ENCODE results near the gene DSCAML1.

DSCAML1 gene

GRCh38 chr11:117632306-117632705, 164.7 kb downstream of the DSCAML1 start:
- Histone ChIP-seq H2BK12ac (ENCODE audit: low read length) (no peak overlapping the region), H3K27me3 (ENCODE audit: insufficient read depth, low read length) (no peaks in the 10 kb centered on the region), H2BK5ac (ENCODE audit: low read depth, low read length, poor library complexity) (no peak overlapping the region), H2BK120ac (ENCODE audit: insufficient read depth, low read length, poor library complexity) (no peak overlapping the region), H4K91ac (ENCODE audit: low read depth, low read length) (no peak overlapping the region), H3K18ac (ENCODE audit: low read length) (no peak overlapping the region), H3K79me1 (ENCODE audit: low read length) (no peaks in the 10 kb centered on the region), H3K9ac (ENCODE audit: low read length) (no peak overlapping the region), H3K4me1 (ENCODE audit: control insufficient read depth in 1 of 2, insufficient read depth in 2 of 2, low read length in 2 of 2) (no peaks in the 10 kb centered on the region), H3K36me3 (ENCODE audit: control insufficient read depth in 1 of 2, insufficient read depth in 2 of 2, low read length in 2 of 2) (no peaks in the 10 kb centered on the region), H3K9me3 (ENCODE audit: insufficient read depth, low read depth, low read length) (no peaks in the 10 kb centered on the region), H3K79me2 (ENCODE audit: control insufficient read depth, insufficient read depth, low read length, poor library complexity) (no peaks in the 10 kb centered on the region), H4K12ac (ENCODE audit: low read depth, low read length) (no peak overlapping the region), H2AFZ (ENCODE audit: insufficient read depth, low read length, poor library complexity) (no peak overlapping the region), H3K4me3 (ENCODE audit: low read depth, low read length) (no peak overlapping the region), H2AK5ac (ENCODE audit: low read length) (no peak overlapping the region), H3K14ac (ENCODE audit: low read length) (no peak overlapping the region), H3K4ac (ENCODE audit: low read depth, low read length) (no peak overlapping the region), H4K8ac (ENCODE audit: low read depth, low read length) (no peak overlapping the region), H3K27ac (ENCODE audit: low read depth, low read length) (no peak overlapping the region), H3K23ac (ENCODE audit: low read length) (no peak overlapping the region), H3K4me2 (ENCODE audit: low read length) (no peak overlapping the region)
- WGBS (ENCODE audit: extremely low coverage, insufficient coverage, insufficient read length), result no CpG with 5 or more reads among the region's 3 CpGs
- no peak for DNase-seq

DNA sequence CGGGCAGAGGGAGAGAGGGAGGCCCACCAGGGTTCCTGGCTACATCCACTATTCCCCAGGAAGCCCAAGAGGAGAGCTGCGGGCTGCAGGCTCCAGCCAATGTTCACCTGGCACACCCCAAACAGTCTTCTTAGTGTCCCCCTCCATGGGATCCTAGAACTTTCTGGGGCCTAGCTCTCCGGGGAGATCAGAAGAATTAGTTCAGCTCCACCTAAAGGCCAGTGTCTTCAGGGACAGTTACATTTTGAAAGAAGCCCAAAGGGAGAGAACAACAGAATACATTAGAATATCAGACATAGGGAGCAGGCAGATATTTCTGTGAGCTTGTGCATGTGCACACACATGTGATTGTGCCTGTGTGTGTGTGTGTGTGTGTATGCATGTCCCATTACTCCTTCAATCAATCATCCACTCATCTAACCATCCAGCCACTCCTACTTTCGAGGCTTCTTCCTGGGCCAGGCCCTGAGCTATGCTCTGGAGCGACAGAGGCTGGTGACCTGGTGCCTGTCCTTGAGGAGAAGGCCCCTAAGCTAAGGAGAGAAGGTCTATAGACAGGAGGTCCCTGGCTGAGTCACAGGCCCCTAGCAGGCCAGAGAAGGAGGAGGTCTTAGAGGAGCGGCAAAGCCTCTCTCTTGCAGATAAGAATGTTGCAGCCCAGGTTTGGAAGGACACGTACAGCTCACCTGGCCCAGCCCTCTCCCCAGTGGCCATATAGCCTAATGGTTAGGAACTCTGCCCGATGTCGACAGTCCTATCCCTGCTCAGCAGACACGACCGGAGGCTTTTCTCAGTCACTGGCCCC, 165.5 kb downstream of the DSCAML1 start:
- H3K27ac ChIP-seq (ENCODE audit: low read depth, low read length), result no peak overlapping the region
- no peaks in the 10 kb centered on the region for H3K79me1 ChIP-seq (ENCODE audit: low read length)
- H4K91ac ChIP-seq (ENCODE audit: low read depth, low read length), result no peak overlapping the region
- no peaks in the 10 kb centered on the region for H3K79me2 ChIP-seq (ENCODE audit: control insufficient read depth, insufficient read depth, low read length, poor library complexity)
- H3K4ac ChIP-seq (ENCODE audit: low read depth, low read length), result no peak overlapping the region
- H3K23ac ChIP-seq (ENCODE audit: low read length), result no peak overlapping the region
- no peaks in the 10 kb centered on the region for H3K36me3 ChIP-seq (ENCODE audit: control insufficient read depth in 1 of 2, insufficient read depth in 2 of 2, low read length in 2 of 2)
- no peak overlapping the region for H2BK12ac ChIP-seq (ENCODE audit: low read length)
- H4K8ac ChIP-seq (ENCODE audit: low read depth, low read length), result no peak overlapping the region
- no peak overlapping the region for H3K9ac ChIP-seq (ENCODE audit: low read length)
- no peak overlapping the region for H3K14ac ChIP-seq (ENCODE audit: low read length)
- H3K27me3 ChIP-seq (ENCODE audit: insufficient read depth, low read length), result no peaks in the 10 kb centered on the region
- H3K18ac ChIP-seq (ENCODE audit: low read length), result no peak overlapping the region
- no peak overlapping the region for H2AK5ac ChIP-seq (ENCODE audit: low read length)
- peak; percentile 47 to 61 for DNase-seq
- H3K9me3 ChIP-seq (ENCODE audit: insufficient read depth, low read depth, low read length), result no peaks in the 10 kb centered on the region
- no peak overlapping the region for H4K12ac ChIP-seq (ENCODE audit: low read depth, low read length)
- no peak overlapping the region for H2BK120ac ChIP-seq (ENCODE audit: insufficient read depth, low read length, poor library complexity)
- no peak overlapping the region for H2AFZ ChIP-seq (ENCODE audit: insufficient read depth, low read length, poor library complexity)
- no CpG with 5 or more reads among the region's 11 CpGs for WGBS (ENCODE audit: extremely low coverage, insufficient coverage, insufficient read length)
- H3K4me1 ChIP-seq (ENCODE audit: control insufficient read depth in 1 of 2, insufficient read depth in 2 of 2, low read length in 2 of 2), result no peaks in the 10 kb centered on the region
- H3K4me3 ChIP-seq (ENCODE audit: low read depth, low read length), result no peak overlapping the region
- no peak overlapping the region for H3K4me2 ChIP-seq (ENCODE audit: low read length)
- no peak overlapping the region for H2BK5ac ChIP-seq (ENCODE audit: low read depth, low read length, poor library complexity)

DNA sequence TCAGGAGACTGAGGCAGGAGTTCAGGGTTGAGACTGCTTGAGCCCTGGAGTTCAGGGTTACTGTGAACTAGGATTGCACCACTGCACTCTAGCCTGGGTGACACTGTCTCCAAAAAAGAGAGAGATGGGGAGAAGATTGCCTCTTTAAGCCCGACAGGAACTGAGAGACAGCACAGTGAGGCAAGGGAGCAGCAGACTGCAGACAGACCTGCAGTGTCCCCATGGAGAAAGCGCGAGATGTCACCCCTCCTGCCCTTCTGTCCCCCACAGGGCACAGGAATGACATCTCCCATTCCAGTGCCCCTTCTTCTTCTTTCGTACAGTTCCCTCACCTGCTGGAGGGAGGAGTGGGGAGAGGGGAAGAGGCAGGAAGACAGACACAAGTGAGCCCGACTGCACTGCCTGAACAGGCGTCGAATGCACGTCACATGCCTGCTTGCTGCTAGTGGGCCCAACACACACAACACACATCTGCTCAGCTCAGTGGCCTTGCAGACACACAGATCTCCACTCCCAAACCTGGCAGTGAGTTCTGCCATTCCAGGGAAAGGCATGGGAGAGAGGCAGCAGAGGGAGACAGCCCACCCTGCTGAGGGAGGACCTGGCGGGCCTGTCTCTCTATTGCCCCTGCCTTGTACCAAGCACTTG, 167.0 kb downstream of the DSCAML1 start:
- Histone ChIP-seq H3K27ac (ENCODE audit: low read depth, low read length) (no peak overlapping the region), H2BK5ac (ENCODE audit: low read depth, low read length, poor library complexity) (no peak overlapping the region), H3K79me1 (ENCODE audit: low read length) (no peaks in the 10 kb centered on the region), H3K27me3 (ENCODE audit: insufficient read depth, low read length) (no peaks in the 10 kb centered on the region), H2BK12ac (ENCODE audit: low read length) (no peak overlapping the region), H2BK120ac (ENCODE audit: insufficient read depth, low read length, poor library complexity) (no peak overlapping the region), H3K9ac (ENCODE audit: low read length) (no peak overlapping the region), H4K8ac (ENCODE audit: low read depth, low read length) (no peak overlapping the region), H2AFZ (ENCODE audit: insufficient read depth, low read length, poor library complexity) (no peak overlapping the region), H3K4me2 (ENCODE audit: low read length) (no peak overlapping the region), H4K91ac (ENCODE audit: low read depth, low read length) (no peak overlapping the region), H3K36me3 (ENCODE audit: control insufficient read depth in 1 of 2, insufficient read depth in 2 of 2, low read length in 2 of 2) (no peaks in the 10 kb centered on the region), H3K23ac (ENCODE audit: low read length) (no peak overlapping the region), H3K79me2 (ENCODE audit: control insufficient read depth, insufficient read depth, low read length, poor library complexity) (no peaks in the 10 kb centered on the region), H3K4me1 (ENCODE audit: control insufficient read depth in 1 of 2, insufficient read depth in 2 of 2, low read length in 2 of 2) (no peaks in the 10 kb centered on the region), H3K18ac (ENCODE audit: low read length) (no peak overlapping the region), H4K12ac (ENCODE audit: low read depth, low read length) (no peak overlapping the region), H3K4me3 (ENCODE audit: low read depth, low read length) (no peak overlapping the region), H3K9me3 (ENCODE audit: insufficient read depth, low read depth, low read length) (no peaks in the 10 kb centered on the region), H3K14ac (ENCODE audit: low read length) (no peak overlapping the region), H2AK5ac (ENCODE audit: low read length) (no peak overlapping the region), H3K4ac (ENCODE audit: low read depth, low read length) (no peak overlapping the region)
- no CpG with 5 or more reads among the region's 9 CpGs for WGBS (ENCODE audit: extremely low coverage, insufficient coverage, insufficient read length)
- no peak for DNase-seq

DNA sequence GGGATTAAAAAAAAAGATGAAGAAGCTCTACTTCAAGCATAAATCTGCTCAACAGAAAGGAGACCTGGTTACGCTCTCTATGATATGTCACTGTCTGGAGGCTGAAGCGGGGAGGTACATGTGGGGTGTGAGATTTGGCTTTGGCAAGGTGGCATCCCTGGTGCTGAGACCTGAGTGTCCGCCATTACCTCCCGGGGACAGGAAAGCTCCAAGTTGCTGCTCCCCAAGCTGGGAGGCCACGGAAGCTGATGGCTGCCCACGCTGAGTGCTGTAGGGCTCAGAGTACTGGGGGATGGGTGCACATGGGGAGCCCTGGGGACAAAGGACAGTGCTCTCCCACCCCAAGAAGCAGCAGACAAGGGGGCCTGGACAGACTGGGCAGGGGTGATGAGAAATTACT, 167.9 kb downstream of the DSCAML1 start:
- no peaks in the 10 kb centered on the region for H3K27me3 ChIP-seq (ENCODE audit: insufficient read depth, low read length)
- no peaks in the 10 kb centered on the region for H3K9me3 ChIP-seq (ENCODE audit: insufficient read depth, low read depth, low read length)
- no CpG with 5 or more reads among the region's 6 CpGs for WGBS (ENCODE audit: extremely low coverage, insufficient coverage, insufficient read length)
- H3K23ac ChIP-seq (ENCODE audit: low read length), result no peak overlapping the region
- H2AFZ ChIP-seq (ENCODE audit: insufficient read depth, low read length, poor library complexity), result no peak overlapping the region
- H3K4me3 ChIP-seq (ENCODE audit: low read depth, low read length), result no peak overlapping the region
- no peak overlapping the region for H3K14ac ChIP-seq (ENCODE audit: low read length)
- no peak overlapping the region for H4K8ac ChIP-seq (ENCODE audit: low read depth, low read length)
- DNase-seq, result no peak
- H2AK5ac ChIP-seq (ENCODE audit: low read length), result no peak overlapping the region
- H3K27ac ChIP-seq (ENCODE audit: low read depth, low read length), result no peak overlapping the region
- no peak overlapping the region for H2BK5ac ChIP-seq (ENCODE audit: low read depth, low read length, poor library complexity)
- H3K4ac ChIP-seq (ENCODE audit: low read depth, low read length), result no peak overlapping the region
- H3K9ac ChIP-seq (ENCODE audit: low read length), result no peak overlapping the region
- no peaks in the 10 kb centered on the region for H3K79me2 ChIP-seq (ENCODE audit: control insufficient read depth, insufficient read depth, low read length, poor library complexity)
- H3K79me1 ChIP-seq (ENCODE audit: low read length), result no peaks in the 10 kb centered on the region
- no peak overlapping the region for H3K4me2 ChIP-seq (ENCODE audit: low read length)
- no peaks in the 10 kb centered on the region for H3K36me3 ChIP-seq (ENCODE audit: control insufficient read depth in 1 of 2, insufficient read depth in 2 of 2, low read length in 2 of 2)
- H2BK120ac ChIP-seq (ENCODE audit: insufficient read depth, low read length, poor library complexity), result no peak overlapping the region
- H4K12ac ChIP-seq (ENCODE audit: low read depth, low read length), result no peak overlapping the region
- H4K91ac ChIP-seq (ENCODE audit: low read depth, low read length), result no peak overlapping the region
- no peak overlapping the region for H2BK12ac ChIP-seq (ENCODE audit: low read length)
- no peaks in the 10 kb centered on the region for H3K4me1 ChIP-seq (ENCODE audit: control insufficient read depth in 1 of 2, insufficient read depth in 2 of 2, low read length in 2 of 2)
- no peak overlapping the region for H3K18ac ChIP-seq (ENCODE audit: low read length)
